Lower leg skin (tissue), 4 donors: ENCODE results near the gene RNF217. TPM values are rescaled to one million over a fixed set of nuclear protein-coding genes. Genes with fewer than 3 reads are reported as not detected.

Experiments
- DNase-seq, 2 donors: peaks; one replicate each; pipeline ENCODE4 v3.0.0-alpha.2; 2019; ENCODE audit warnings: low spot score in 2 of 2
- H3K4me3 ChIP-seq: fragments of 200-600 bp; sonication (generic); 2 replicates; pipeline ENCODE4 v1.5.1; 2017; ENCODE audit warnings: mild to moderate bottlenecking, low read depth; ENCODE audit not compliant: poor library complexity, severe bottlenecking
- CTCF ChIP-seq, 3 donors: fragments of 450-650 bp; IDR thresholded peaks; one replicate each; pipeline ENCODE4 v1.5.1; 2016; ENCODE audit warnings: antibody characterized with exemption in 3 of 3, mild to moderate bottlenecking in 3 of 3, moderate library complexity in 2 of 3
- POLR2A ChIP-seq, 2 donors: fragments of 450-650 bp; IDR thresholded peaks; one replicate each; pipeline ENCODE4 v1.6.1; 2016 to 2017; ENCODE audit warnings: antibody characterized with exemption in 2 of 2, mild to moderate bottlenecking in 1 of 2, moderate library complexity in 1 of 2
- WGBS, 2 donors: methylation state at CpG; one replicate each; pipeline ENCODE4 v1.1.5; 2018; 5-methylcytosine and 5-hydroxymethylcytosine counted together
- intact Hi-C: fragments of 100-400 bp; cut with DNase I; formaldehyde crosslinking; loops from one replicate; pipeline ENCODE4 v1.15.0; 2023; ENCODE audit warnings: low total_unique reads
- total RNA-seq, 4 donors: library from RNA; depleted of rRNA; stranded (reverse); fragments of >200 nt; gene quantifications; one replicate each; pipeline ENCODE4 v1.1.0, GENCODE V29; 2016

RNF217 gene
- total RNA-seq, 4 donors from 2014 or later: 17.2 to 35.2 (median 25.1) TPM

- no peak for DNase-seq
- WGBS, 2 donors: 70 to 77% methylated on average over 2 of the region's 2 CpGs
Measured at GRCh38 chr6:125102891-125103290, 140.7 kb downstream of the RNF217 start.

GRCh38 chr6:125104425-125104824, 142.2 kb downstream of the RNF217 start:
- TF ChIP-seq POLR2A (IDR thresholded peaks at IDR 0.05) (no peak), CTCF (IDR thresholded peaks at IDR 0.05) (no peak)
- H3K4me3 ChIP-seq: no peak overlapping the region
- DNase-seq: no peak
- intact Hi-C loops: no loop called here
- WGBS, 2 donors: 37 to 48% methylated on average over 4 of the region's 4 CpGs

More at GRCh38 chr6:125102891-125103290, 140.7 kb downstream of the RNF217 start:
- H3K4me3 ChIP-seq: no peak overlapping the region
- intact Hi-C loops: no loop called here
- TF ChIP-seq CTCF (IDR thresholded peaks at IDR 0.05) (no peak), POLR2A (IDR thresholded peaks at IDR 0.05) (no peak)

- no peak for DNase-seq
- TF ChIP-seq CTCF (IDR thresholded peaks at IDR 0.05) (no peak), POLR2A (IDR thresholded peaks at IDR 0.05) (no peak)
- intact Hi-C loops: no loop called here
- WGBS, 2 donors: 88 to 91% methylated on average over 5 of the region's 5 CpGs
- no peak overlapping the region for H3K4me3 ChIP-seq
Measured at GRCh38 chr6:125107048-125107447, 144.8 kb downstream of the RNF217 start.

GRCh38 chr6:125107896-125108295, 145.7 kb downstream of the RNF217 start:
- WGBS, 2 donors: 85 to 90% methylated on average over 3 of the region's 3 CpGs
- no peak for TF ChIP-seq POLR2A (IDR thresholded peaks at IDR 0.05)
- no peak for TF ChIP-seq CTCF (IDR thresholded peaks at IDR 0.05)
- H3K4me3 ChIP-seq: no peak overlapping the region
- intact Hi-C loops: no loop called here
- no peak for DNase-seq

- TF ChIP-seq POLR2A (IDR thresholded peaks at IDR 0.05) (no peak), CTCF (IDR thresholded peaks at IDR 0.05) (no peak)
- DNase-seq: no peak
- intact Hi-C loops: loop anchor here (5.0 kb wide), 1 partner anchor 243 kb away; no protein-coding TSS in a partner anchor
- no peak overlapping the region for H3K4me3 ChIP-seq
- WGBS, 2 donors: 88 to 93% methylated on average over 1 of the region's 1 CpG
Measured at GRCh38 chr6:125110056-125110455, 147.8 kb downstream of the RNF217 start.
